HG03558 (cell line): ENCODE data around the gene BTD.

Experiments
- ATAC-seq: cut with Tn5 transposase; IDR thresholded peaks from one replicate; pipeline ENCODE4 v1.9.1; 2021; ENCODE audit warnings: moderate number of reproducible peaks; ENCODE audit not compliant: unreplicated experiment; ENCODE audit errors: extremely low read depth

BTD gene

DNA sequence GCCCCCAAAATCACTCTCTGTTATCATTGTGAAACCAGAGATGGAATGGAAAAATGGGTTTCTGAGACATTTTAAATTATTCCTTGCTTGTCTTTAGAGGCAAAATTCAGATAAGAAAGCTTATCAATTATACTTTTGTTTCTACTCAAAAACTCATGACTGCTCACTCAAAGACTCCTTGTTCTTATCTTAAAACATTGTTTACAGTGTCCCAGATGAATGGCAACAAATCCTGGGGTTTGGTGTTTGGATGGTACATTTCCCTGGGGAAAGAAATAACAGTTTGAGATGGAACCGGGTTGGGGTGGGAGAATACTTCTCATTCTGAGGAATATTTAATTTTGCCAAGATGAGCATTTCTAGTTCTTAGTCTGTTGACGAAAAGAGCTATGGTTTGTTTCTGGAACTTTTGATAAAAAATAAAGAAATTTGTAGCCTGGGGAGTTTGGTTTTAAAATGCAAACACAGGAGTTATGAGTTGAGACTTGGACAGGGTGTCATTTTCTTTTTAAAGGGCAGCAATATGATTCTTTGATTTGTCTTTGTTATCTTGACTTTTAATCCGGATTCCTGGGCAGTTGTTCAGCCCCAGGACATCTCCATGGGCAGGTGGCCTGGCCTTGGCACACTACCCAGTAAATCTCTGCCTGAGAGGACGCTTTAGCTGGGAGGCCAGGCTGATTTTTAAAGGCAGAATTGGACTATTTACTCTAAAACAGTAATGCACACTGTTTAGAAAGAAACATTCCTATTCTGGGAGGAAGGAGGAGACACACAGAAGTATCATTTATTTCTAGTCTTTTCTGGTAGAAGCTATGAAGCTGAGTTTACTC, 32.4 kb downstream of the BTD start:
- no peak for ATAC-seq

- no peak for ATAC-seq
Measured at GRCh38 chr3:15634671-15635070, 33.1 kb downstream of the BTD start.

GRCh38 chr3:15635121-15635661, 33.6 kb downstream of the BTD start:
- ATAC-seq, result no peak

DNA sequence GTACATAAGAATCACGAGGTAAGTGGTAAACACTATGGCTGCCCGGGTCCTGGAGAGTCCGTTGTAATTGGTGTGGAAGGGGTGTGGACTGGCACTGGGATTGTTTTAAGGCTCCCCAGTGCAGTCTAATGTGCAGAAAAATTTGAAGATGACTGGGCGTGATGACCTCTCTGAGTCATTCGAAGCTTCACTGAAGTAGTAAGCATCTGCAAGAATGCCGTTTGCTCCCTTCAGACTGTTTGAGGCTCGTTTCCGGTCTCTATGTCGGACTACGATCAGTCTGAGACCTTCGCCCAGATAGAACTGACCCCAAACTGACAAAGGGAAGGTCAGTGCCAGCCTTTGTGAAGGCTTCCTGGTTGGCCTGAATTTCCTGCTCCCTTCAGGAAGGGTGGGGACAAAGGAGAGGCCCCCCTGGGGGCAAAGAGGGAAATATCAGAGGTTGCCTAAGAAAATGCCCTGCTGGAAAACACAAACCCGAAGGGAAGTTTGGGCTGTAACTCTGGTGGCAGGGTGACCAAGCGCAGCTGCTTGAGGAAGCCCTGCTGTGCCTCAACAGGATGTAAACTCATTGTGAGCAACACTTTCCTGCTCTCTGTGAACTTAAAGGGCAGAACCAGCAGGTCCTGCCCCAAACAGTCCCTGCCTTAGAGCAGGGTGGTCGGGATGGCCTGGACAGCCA, 34.6 kb downstream of the BTD start:
- no peak for ATAC-seq

- ATAC-seq, result no peak
Measured at GRCh38 chr3:15637131-15637951, 35.8 kb downstream of the BTD start.

GRCh38 chr3:15638193-15638890, 36.8 kb downstream of the BTD start:
- ATAC-seq, result no peak

DNA sequence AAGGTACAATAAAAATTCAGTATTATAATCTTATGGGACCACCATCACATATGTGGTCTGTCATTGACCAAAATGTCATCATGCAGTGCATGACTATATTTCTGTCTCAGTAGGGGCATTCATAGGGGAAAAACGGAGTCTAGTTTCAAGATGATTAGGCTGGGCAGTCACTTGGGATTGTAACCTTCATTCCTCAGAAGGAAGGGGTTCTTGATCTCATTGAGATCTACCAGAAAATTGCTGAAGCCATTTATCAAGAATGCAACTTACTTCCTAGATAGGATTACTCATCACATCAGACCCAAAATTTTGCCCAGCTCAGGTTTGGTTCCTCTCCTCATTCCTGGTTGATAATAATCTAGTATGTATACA, 37.3 kb downstream of the BTD start:
- no peak for ATAC-seq

- ATAC-seq, result no peak
Measured at GRCh38 chr3:15645246-15645645, 43.7 kb downstream of the BTD start.

GRCh38 chr3:15645740-15646501, 44.4 kb downstream of the BTD start:
- no peak for ATAC-seq

DNA sequence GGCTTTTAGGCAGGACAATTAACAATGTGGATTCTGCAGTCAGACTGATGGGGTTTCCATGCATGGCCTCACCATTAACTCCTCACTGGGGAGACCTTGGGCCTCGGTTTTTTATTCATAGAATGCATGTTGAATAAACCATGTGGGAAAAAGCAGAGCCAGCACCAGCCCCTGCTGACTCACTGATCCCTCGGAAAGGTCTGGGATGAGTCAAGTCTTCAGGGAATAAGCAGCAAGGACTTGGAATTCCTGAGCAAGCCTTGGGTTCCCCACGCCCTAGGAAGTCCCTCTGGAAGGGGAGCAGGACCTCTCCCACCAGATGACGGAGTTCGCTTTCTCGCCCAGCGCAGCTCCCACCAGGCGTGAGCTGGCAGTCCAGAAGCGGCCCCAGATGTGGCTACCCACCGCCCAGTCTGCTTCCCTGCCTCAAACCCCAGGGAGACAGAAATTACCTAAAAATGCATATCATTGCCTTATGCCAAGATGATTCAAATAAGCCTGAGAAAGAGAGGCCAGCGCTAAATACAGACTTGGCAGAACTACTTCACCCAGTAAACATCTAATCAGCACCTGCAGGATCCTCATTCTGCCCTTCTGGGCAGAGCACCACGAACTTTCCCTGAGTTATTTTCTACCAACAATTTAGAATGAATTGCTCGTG, 45.4 kb downstream of the BTD start:
- no peak for ATAC-seq

DNA sequence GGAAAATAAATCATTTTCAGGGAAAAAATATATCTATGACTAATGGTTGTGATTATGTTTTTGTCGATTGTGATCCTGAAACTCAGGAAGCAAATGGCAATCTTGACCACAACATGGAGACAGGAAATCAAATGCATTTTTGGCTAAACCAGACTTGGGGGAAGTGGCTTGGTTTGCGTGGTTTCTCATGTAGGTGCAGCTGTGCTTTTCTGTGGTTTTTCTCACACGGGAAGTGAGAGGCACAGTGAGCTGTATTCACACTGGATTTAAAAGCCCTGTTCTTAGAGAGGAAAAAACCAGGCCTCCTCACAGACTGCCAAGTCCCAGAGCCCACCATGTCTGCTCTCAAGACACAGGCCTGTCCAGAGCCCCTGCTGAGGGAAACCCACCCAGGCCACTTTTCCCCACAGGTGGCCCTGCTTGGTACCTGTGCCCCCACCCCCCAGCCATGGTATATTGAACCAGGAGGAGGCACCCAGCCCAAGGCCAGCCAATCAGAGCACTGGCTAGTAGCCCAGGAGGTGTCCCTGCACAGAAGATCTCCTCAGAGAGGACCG, 46.1 kb downstream of the BTD start:
- ATAC-seq, result peak; percentile 94

GRCh38 chr3:15649341-15649740, 47.8 kb downstream of the BTD start:
- no peak for ATAC-seq

DNA sequence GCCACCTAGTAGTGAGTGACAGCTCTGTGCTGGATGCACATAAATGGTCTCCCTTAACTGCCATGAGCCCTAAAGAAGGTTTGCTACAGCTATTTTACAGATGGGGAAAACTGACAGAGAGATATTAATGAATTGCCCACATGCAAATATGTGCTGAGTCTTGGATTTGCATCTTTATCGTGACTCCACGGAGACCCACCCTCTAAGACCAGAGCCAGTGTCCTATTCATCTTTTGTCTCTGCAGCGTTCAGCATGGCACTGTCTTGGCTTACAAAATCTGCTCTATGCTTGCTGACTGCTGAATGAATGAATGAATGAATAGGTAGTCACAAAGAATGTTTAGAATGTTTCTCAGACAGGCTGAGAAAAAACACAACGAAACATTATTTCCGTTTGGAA, 48.3 kb downstream of the BTD start:
- ATAC-seq, result no peak

GRCh38 chr3:15651396-15651795, 49.9 kb downstream of the BTD start:
- ATAC-seq, result no peak

DNA sequence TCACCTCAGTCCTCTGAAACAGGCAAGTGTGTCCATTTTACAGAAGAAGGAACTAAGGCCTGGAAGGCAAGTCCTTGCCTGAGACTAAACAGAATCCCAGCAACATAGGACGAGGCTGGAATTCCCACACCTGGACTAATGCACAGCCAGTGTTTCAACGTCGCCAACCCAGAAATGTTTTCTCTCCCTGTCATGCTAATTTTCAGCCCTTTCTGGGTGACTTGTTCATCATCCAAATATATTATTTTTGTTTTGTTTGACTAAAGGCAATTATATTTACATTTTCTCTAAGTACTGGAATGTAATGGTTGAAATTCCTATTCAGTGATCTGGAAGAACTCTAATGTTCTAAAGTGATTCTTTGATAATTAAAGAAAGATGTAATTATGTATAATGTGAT, 51.8 kb downstream of the BTD start:
- ATAC-seq, result no peak

GRCh38 chr3:15654127-15654526, 52.6 kb downstream of the BTD start:
- ATAC-seq, result no peak

DNA sequence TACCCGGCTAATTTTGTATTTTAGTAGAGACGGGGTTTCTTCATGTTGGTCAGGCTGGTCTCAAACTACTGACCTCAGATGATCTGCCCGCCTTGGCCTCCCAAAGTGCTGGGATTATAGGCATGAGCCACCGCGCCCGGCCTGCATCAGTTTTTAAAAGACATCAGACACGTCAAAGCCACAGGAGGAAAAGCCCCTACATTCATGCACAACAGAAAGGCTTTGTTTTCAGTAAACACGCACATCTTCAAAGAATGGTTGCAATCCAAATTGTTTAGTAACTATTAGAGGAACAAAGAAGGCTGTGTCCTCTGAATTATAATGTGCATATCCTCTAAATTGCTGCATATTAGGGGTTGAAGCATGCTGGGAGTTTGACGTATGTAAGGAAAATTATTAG, 53.3 kb downstream of the BTD start:
- no peak for ATAC-seq

DNA sequence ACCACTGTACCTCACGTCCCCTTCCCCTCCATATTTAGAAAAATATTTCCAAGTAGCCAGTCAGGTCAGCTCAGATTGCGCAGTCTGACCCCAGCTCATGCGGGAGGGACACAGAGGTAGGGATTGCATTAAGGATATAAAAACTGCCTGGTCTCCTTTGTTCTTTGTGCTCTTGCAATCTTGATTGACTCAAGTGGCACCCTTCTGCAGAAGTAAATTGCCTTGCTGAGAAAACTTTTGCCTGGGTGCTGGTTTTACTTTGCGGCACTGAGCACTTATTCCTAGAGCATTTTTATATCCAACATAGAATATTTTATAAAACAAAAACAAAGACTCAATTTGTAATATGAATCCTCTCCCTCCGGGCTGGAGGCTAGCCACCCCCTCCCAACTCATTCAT, 54.8 kb downstream of the BTD start:
- no peak for ATAC-seq

GRCh38 chr3:15657016-15657415, 55.5 kb downstream of the BTD start:
- ATAC-seq, result no peak
